Astrocyte of the cerebellum (primary cell): ENCODE data around the gene LBP.

ENCODE experiments used
- DNase-seq: peaks from one replicate; pipeline ENCODE4 v3.0.0-alpha.2; 2011; ENCODE audit warnings: low read depth
- H3K4me3 ChIP-seq: 2 replicates; pipeline ENCODE4 v1.5.1; 2011; ENCODE audit warnings: mild to moderate bottlenecking, low read depth, low read length, moderate library complexity
- CTCF ChIP-seq: IDR thresholded peaks from 2 replicates; pipeline ENCODE4 v1.5.1; 2012; ENCODE audit warnings: low read length, low read depth, moderate library complexity, mild to moderate bottlenecking; ENCODE audit errors: missing control alignments
- in situ Hi-C: cut with HindIII; loops from 2 replicates; pipeline ENCODE4 v1.10.0; 2017; ENCODE audit warnings: low sequenced_read_pairs

The LBP gene

GRCh38 chr20:38421915-38422314, 75.6 kb downstream of the LBP start:
- TF ChIP-seq CTCF = no peak
- in situ Hi-C loops = no loop called here
- no peak for DNase-seq
- no peak overlapping the region for H3K4me3 ChIP-seq

- DNase-seq = no peak
- in situ Hi-C loops = no loop called here
- no peak overlapping the region for H3K4me3 ChIP-seq
- TF ChIP-seq CTCF = no peak
Measured at GRCh38 chr20:38423541-38423940, 77.3 kb downstream of the LBP start.

GRCh38 chr20:38424401-38424800, 78.1 kb downstream of the LBP start:
- DNase-seq = no peak
- no peak overlapping the region for H3K4me3 ChIP-seq
- TF ChIP-seq CTCF = no peak
- in situ Hi-C loops = no loop called here

GRCh38 chr20:38426006-38426897, 80.0 kb downstream of the LBP start:
- TF ChIP-seq CTCF = no peak
- H3K4me3 ChIP-seq = no peak overlapping the region
- peak; percentile 71 for DNase-seq
- in situ Hi-C loops = no loop called here
